HG03558 (cell line): ENCODE measurements around the gene KLF13.

Source experiments
- ATAC-seq: cut with Tn5 transposase; IDR thresholded peaks from one replicate; pipeline ENCODE4 v1.9.1; 2021; ENCODE audit warnings: moderate number of reproducible peaks; ENCODE audit not compliant: unreplicated experiment; ENCODE audit errors: extremely low read depth

Gene KLF13

GRCh38 chr15:31326156-31326874, at the start of gene KLF13:
Gene KLF13, plus strand, starts transcription at chr15:31326835. Its CDS starts 378 bp downstream, at chr15:31327213.
- ATAC-seq: peak; percentile 35

- ATAC-seq: no peak
These were observed 49.1 kb upstream of the KLF13 start for GRCh38 chr15:31277335-31278060.

- no peak for ATAC-seq
These were observed 48.6 kb upstream of the KLF13 start for GRCh38 chr15:31278061-31278445.

GRCh38 chr15:31278544-31279220, 48.0 kb upstream of the KLF13 start:
- no peak for ATAC-seq

- no peak for ATAC-seq
These were observed 47.2 kb upstream of the KLF13 start for GRCh38 chr15:31279221-31280045.

GRCh38 chr15:31280046-31280830, 46.4 kb upstream of the KLF13 start:
- no peak for ATAC-seq

- no peak for ATAC-seq
These were observed 45.8 kb upstream of the KLF13 start for GRCh38 chr15:31280831-31281216.

GRCh38 chr15:31283043-31283442, 43.6 kb upstream of the KLF13 start:
- ATAC-seq: no peak

GRCh38 chr15:31285772-31286261, 40.8 kb upstream of the KLF13 start:
- ATAC-seq: peak; percentile 53

- no peak for ATAC-seq
These were observed 35.5 kb upstream of the KLF13 start for GRCh38 chr15:31291048-31291578.

- ATAC-seq: no peak
These were observed 34.1 kb upstream of the KLF13 start for GRCh38 chr15:31292391-31293015.

- no peak for ATAC-seq
These were observed 33.0 kb upstream of the KLF13 start for GRCh38 chr15:31293655-31294054.

- ATAC-seq: no peak
These were observed 32.6 kb upstream of the KLF13 start for GRCh38 chr15:31294067-31294466.

GRCh38 chr15:31295658-31296057, 31.0 kb upstream of the KLF13 start:
- no peak for ATAC-seq

- ATAC-seq: no peak
These were observed 30.4 kb upstream of the KLF13 start for GRCh38 chr15:31296219-31296645.

- no peak for ATAC-seq
These were observed 29.7 kb upstream of the KLF13 start for GRCh38 chr15:31296646-31297574.

- no peak for ATAC-seq
These were observed 28.8 kb upstream of the KLF13 start for GRCh38 chr15:31297575-31298456.
